Measurements from ENCODE around the gene DCD.

GRCh38 chr12:54666008-54666407 lies 17.8 kb upstream of the DCD start:
- TF ChIP-seq, protein P1, sequence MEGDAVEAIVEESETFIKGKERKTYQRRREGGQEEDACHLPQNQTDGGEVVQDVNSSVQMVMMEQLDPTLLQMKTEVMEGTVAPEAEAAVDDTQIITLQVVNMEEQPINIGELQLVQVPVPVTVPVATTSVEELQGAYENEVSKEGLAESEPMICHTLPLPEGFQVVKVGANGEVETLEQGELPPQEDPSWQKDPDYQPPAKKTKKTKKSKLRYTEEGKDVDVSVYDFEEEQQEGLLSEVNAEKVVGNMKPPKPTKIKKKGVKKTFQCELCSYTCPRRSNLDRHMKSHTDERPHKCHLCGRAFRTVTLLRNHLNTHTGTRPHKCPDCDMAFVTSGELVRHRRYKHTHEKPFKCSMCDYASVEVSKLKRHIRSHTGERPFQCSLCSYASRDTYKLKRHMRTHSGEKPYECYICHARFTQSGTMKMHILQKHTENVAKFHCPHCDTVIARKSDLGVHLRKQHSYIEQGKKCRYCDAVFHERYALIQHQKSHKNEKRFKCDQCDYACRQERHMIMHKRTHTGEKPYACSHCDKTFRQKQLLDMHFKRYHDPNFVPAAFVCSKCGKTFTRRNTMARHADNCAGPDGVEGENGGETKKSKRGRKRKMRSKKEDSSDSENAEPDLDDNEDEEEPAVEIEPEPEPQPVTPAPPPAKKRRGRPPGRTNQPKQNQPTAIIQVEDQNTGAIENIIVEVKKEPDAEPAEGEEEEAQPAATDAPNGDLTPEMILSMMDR (IDR thresholded peaks at IDR 0.05; ENCODE audit: control extremely low read depth in 1 of 3, insufficient read depth in 1 of 3, low read depth in 1 of 3, low read length in 3 of 3) = no peak
- no peak for TF ChIP-seq KDM5A (IDR thresholded peaks at IDR 0.05; ENCODE audit: low read length)
- TF ChIP-seq, protein P2, sequence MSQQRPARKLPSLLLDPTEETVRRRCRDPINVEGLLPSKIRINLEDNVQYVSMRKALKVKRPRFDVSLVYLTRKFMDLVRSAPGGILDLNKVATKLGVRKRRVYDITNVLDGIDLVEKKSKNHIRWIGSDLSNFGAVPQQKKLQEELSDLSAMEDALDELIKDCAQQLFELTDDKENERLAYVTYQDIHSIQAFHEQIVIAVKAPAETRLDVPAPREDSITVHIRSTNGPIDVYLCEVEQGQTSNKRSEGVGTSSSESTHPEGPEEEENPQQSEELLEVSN (IDR thresholded peaks at IDR 0.05) = no peak
